NCI-H510A (cell line): Measurements from ENCODE around the gene TTC39A.

ENCODE experiments used
- DNase-seq: peaks from one replicate; lab custom pipeline; 2025; lab: John Stamatoyannopoulos, UW

The TTC39A gene

DNA sequence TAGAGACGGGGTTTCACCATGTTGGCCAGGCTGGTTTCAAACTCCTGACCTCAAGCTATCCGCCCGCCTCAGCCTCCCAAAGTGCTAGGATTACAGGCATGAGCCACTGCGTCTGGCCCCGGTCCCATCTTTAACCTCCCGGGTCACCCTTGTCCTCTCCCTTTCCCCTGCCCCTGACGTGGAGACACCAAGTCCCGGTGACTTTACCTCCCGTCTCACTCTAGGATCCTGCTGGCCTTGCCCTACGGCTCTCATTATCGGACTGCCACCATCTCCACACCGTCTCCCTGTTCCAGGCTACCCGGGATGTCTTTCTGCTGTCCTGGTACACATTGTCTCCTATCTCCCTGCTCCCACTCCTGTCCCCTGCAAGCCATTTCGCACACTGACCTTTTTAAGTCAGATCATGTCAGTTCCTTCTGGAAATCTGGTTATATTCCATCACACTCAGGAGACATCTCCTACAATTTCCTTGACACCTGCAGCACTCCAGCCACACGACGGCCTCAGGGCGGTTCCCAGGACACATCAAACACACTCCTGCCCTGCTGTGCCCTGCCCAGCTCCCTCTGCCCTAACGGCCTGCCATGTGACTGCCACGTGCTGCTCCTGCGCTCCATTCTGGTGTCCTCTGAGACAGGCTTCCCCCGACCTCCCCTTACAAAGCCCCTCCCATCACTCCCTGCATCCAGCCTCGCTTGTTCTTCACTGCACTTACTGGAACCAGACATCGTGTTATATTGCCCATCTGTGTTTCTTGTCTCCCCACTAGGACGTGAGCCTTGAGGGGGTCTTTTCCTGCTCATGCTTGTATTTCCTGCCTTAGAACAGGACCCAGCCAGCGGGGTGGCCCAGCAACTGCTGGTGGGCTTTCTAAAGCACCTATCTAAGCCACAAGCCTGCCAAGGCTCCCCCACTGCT is 32.7 kb downstream of the TTC39A start:
- no peak for DNase-seq

DNA sequence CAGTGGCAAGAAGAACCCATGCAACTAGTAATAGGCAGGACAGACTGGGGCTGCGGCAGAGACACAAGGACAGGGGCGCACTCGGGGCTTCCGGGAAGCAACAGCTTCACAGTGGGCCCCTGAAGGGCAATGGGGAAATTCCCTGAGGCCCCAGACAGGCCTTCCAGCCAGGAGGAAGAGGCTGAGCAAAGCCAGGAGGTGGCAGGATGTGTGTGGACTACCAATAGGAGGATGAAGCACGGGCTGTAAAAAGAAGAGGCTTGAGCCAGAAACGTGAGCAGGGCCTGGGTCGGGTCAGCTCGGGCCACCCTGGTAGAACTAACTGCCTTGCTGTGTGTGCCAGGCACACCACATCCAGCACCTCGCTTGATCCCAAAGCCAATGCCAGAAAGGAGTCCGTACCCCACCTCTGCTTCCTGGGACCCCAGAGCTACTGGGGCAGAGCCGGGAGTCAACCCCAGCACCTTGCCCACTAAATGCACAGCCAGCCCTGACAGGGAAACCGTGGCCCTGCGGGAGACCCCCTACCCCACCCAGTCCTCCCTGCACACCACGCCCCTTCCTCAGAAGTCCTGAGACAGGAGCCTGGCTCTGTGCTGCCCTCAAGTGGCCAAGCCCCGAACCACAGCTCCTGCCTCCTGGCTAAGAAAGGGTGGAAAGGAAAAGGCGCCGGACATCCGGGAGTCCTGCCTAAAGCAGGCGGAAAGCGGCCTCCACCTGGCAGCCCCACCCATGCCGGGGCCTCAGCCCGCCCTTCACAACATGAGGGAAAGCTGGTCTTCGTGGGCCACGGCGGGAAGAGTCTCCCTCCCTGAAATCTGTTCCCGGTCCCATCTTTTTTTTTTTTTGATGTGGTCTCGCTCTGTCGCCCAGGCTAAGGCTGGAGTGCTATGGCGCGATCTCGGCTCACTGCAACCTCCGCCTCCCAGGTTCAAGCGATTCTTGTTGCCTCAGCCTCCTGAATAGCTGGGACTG is 33.7 kb downstream of the TTC39A start:
- peak; percentile 71 for DNase-seq

DNA sequence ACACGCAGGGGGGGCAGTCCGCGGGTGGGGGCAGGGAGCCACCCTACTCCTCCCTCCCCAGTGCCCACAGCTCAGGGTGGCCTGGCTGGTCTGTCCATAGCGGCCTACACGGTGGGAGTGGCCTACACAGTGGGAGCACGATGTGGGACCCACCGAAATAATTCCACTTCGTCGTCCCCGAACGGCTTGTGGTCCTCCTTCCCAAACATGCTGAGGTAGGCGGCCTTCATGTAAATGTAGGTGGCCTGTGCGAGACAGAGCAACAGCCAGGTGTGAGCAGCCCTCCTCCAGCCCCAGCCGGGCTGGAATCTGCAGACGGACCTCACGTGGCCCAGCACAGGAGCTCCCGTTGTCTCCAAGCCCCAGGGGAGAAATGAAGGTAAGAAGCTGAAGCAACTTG is 34.4 kb downstream of the TTC39A start:
- no peak for DNase-seq

DNA sequence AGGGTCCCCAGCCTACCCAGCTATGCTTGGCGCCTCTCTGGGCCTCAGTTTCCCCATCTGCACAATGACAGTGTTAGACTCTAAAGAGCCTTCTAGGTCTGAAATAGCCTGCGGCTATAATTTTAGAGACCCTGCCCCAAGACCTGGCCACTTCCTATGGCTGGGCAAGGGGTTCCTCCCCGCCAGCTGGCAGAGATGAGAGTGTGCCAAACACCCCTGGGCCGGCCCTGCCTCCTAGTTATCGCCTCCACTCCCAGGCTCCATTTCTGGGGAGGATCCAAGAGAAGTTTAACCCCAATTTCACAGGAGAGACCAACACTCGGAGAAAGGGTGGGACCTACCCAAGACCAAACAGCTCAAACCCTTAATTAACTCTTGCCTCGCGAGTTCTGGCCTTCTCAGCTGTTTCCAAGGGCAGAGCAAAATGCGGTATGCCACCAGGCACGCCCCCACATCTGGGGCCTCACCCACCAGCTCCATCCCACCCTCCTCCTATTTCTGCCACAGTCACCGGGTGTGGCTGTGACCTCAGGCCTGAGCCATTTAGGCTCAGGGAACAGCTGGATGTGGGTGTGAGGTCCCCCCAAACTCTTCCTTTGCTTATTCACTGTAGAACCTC is 35.7 kb downstream of the TTC39A start:
- DNase-seq = no peak

DNA sequence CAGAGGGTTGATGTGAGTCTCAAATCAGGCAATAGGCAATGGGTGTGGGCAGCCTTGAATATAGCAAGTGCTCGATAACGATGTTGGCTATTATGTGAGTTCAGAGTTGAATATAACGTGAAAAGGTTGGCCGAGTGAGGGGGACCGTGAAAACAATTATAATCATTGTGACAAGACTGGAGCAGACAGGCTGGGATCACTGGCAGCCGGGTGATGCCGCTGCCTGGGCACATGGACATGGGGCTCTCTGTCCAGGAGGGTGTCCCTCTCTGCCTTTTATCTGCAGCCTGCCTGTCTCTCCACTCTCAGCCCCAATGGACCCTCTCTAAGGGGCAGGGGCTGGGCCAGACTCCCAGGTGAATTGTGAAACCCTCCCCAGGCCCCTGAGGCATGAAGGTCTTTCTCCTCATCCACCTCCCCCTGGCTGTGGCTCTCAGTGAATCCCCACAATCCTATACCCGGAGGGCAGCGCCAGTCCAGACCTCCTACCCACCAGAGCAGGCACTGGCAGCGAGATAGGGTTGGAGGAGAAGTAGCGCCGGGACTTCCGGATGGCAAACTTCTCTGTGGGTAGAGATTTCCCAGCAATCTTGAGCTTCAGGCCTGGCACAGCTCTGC is 36.4 kb downstream of the TTC39A start:
- DNase-seq = no peak

DNA sequence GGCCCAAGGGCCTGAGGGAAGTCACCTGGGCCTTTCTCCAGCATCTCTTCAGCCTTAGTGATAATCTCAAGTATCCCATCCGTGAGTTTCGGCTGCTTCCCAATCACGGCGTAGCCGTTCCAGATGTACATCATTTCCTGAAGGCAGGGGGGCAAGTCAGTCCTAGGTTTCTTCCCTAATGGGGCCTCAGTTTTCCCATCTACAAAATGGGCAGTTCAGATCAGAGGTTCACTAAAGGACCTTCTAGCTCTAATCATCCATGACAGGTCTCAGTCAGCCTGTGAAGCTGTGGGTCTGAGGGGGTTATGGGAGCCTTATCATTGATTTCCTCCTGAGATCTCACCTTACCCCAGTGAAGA is 39.9 kb downstream of the TTC39A start:
- no peak for DNase-seq

DNA sequence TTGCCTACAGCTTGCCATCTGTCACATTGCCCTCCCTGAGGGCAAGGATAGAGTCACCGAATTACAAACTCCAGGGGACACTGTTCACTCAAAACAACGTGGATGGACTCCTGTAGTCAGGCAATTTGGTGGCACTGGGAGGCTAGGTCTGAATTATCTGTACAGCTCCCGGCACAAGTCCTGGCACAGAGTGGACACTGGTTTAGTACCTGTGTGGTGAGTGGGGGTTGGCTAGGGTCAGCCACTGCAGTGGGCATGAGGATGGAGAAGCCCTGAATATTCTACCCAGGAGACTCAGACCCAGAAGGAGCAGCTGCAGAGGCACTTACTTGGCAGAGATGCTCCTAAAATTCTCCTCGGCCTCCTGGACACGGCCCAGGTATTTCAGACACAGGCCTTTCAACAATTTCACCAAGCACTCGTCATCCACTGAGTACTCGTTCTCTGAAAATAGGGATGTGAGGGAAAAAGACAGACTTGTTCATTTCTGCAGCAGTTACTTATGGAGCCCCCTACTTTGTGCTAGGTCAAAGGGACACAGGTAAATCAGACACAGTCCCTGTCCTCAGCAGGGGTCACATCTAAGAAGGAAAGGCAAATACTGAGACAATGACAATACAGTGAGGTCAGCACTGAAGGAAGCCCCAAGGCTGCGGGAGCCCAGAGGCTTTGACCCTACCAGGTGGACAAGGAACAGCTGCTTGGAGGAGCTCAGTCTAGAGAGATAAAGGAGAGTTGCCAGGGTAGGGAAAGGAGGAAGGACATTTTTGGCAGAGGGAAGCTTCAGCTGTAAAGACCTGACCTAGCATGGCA is 40.5 kb downstream of the TTC39A start:
- DNase-seq = no peak

DNA sequence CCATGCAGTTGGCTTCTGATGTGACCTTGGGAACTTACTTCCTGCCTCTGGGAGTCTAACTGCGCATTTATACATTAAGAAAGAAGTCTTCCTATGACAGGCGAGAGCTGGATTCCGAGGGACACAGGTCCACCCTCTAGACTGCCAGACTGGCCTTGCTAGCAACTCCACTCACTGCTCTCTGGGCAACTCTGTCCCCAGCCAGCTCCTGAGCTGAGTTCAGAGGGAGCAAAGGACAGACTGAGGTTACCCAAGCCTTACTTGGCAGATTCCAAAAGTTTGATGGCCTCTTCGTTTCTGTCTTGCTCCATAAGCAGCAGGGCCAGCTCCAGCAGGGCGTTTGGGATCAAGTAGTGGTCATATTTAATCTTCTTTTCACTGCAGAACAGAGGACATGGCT is 41.8 kb downstream of the TTC39A start:
- no peak for DNase-seq

DNA sequence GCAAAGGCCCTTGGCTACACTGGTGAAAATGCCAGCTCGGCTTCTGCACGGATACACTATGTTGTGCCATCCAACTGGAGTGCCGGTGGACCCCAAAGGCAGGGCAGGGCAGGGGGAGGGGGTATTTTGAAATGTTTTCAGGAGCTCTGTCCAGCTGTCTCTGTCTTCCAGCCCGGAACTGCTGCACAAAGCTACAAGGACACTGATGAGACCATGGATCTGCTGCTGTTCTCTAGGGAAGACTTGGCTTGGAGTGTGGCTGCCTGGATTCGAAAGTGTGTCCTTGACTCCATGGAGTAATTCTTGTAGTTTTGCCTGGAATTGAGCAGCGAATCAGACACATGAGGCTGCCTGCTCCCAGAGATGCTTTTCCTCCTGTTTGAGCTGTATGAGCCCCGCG is 42.4 kb downstream of the TTC39A start:
- DNase-seq = no peak

DNA sequence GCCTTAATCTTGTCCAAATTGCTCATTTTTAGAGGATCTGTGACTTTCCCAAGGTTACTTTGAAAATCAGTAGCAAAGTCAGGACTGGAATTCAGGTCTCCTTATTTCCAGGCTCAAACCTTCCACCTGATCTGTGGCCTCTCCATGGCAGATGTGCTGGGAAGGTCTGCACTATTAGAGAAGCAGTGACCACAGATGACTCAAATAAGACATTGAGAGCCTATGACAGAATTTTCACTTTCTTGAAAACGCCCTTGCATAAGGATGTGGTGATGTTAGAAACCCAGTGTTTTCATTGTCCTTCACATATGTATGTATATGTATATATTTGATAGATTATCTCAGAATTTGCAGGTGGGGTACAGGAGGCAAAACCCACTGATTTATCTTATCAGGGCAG is 45.3 kb downstream of the TTC39A start:
- no peak for DNase-seq

DNA sequence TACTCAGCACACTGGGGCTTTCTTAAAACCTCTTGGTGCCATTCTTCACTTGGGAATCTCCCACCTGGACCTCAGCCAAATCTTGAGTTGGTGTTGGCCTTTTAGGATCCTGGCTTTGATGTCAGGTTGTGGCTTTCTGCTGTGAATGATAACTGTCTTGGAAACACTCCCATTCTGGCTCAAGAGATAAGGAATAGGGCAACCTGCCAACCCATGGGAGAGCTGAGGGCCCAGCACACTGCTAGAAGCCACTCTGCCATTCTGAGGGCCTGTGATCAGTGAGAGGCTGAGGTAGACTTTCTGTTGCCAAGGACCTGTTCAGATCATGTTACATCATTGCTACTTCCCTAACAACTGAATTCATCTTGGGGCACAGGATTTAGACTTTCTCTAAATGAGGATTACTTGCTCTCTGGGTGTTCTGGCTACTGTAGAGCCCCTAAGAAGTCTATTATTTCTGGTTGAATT is 45.8 kb downstream of the TTC39A start:
- no peak for DNase-seq

DNA sequence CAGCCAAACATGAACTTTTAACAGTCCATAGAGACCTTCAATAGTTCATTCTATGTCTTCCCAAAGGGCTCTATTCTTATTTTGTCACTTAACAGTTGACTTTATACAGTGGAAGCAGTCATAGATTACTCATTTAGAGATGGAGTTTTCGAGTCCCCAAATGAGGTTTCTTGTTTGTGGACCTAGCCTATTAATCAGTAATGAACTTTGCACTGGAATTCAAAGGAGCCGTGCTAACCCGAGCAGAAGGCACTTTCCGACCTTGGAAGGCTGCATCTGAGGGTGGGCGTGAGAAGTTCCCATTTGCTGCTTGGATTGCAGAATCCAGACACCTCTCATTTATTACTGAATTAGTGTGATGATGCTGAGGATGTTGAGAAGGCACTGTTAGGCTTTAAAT is 46.4 kb downstream of the TTC39A start:
- DNase-seq = no peak

DNA sequence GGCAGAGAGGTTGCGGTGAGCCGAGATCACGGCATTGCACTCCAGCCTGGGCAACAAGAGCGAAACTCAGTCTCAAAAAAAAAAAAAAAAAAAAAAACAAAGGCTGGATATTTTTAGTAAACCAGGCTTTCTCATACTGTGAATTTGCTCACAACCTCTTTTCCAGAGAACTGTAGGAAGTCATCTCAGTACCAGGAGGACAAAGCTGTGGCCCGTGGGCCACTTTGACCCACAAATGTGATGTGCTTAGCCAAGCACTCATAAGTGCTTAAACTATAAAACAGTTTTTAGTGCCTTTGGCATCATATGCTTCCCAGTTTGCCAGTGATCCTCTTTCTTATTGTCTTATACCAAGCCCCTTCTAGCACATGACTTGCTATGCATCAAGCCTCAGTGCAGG is 47.8 kb downstream of the TTC39A start:
- no peak for DNase-seq

DNA sequence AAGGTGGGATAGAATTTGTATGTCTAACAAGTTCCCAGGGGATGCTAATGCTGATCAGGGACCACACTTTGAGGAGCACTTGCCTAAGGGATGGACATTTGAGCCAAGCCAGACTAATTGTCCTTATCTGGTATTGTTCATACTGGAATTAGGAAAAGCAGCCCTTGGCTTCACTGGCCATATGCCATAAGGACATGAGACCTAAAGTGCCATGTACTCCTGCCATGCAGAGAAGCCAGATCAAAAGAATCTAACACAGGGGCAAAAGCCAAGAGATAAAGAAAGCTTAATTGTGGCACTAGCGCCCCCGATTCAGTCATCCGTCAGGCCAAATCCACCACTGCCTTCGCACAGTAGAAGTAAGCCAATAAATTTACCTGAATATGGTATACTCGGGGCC is 48.6 kb downstream of the TTC39A start:
- no peak for DNase-seq

DNA sequence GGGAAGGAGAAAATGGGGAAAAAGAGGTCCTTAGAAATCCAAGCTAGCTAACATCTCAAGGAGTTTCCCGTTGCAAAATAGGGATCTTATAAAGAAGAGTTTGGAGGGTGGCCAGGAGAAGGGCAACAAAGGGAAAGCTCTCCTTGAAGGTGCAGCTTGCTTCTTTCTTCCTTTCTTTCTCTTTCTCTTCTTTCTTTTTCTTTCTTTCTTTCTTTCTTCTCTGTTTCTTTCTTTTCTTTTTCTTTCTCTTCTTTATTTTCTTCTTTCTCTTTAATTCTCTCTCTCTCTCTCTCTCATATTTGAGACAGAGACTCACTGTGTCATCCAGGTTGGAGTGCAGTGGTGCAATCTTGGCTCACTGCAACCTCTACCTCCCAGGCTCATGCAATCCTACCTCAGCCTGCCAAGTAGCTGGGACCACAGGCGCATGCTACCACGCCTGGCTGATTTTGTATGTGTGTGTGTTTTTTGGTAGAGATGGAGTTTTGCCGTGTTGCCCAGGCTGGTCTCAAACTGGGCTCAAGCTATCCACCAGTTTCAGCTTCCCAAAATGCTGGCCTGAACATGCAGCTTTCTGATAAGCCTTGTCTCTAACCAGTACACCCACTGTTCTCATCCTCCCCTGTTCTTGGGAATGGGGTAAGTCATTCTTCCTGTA is 49.9 kb downstream of the TTC39A start:
- no peak for DNase-seq

DNA sequence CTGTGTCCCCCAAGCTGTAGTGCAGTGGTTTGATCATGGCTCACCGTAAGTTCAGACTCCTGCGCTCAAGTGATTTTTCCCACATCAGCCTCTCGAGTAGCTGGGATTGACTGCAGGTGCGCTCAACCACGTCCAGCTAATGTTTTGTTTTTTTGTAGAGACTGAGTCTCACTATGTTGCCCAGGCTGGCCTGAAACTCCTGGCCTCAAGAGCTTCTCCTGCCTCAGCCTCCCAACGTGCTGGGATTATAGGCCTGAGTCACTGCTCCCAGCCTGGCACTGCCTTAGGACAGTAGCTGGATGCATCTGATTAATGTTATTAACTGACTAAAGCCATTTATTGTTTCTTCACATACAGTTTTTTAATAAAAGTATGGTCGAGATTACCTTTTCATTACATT is 54.1 kb downstream of the TTC39A start:
- DNase-seq = no peak

DNA sequence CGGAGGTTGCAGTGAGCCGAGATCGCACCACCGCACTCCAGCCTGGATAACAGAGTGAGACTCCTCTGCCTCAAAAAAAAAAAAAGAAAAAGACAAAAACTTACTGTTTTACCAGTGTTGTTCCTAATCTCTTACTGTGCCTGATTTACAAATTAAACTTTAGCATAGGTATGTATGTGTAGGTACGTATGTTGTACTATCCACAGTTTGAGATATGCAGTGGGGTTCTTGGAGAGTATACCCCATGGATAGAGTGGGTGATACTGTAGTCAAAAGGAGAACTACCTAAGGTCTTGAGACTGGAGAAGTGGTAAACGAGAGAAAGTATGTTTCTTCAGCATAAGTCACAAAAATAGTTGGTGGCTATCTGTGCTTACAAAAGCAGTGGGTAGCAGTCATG is 55.7 kb downstream of the TTC39A start:
- no peak for DNase-seq

DNA sequence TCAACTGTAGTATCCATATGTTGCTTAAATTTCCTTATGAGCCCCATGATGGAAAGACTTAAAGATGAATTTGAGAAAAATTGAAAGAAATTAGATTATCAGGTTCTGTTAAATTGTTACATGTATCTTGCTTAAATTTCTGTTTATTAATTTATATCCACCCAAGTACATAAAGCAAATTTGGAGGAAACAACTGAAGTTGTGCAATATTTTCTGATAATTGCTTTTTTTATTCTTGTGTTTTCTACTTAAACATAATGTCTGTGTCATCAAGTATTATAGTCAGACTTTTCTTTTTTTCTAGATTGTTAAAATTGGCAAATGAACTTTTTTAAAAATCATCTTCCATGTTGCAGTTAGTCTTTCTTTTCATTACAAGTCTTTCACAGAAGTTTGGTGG is 57.4 kb downstream of the TTC39A start:
- no peak for DNase-seq

DNA sequence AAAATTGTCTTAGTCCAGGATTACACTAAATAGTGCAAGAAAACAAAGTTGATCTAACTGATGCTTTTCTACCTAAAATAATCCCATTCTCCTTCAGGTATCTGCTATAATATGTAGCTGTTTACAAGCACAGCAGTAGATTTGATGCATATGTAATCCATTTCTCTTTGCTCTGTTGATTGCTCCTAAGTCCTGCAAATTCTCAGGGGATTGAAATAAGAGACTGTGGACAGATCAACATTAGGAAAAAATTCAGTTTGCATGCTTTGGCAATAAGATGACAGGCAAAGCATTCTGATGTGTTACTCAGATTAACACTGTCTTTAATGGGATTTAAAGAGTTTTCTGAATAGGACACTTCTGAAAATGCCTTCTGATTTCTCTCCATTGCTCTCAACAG is 59.6 kb downstream of the TTC39A start:
- no peak for DNase-seq

DNA sequence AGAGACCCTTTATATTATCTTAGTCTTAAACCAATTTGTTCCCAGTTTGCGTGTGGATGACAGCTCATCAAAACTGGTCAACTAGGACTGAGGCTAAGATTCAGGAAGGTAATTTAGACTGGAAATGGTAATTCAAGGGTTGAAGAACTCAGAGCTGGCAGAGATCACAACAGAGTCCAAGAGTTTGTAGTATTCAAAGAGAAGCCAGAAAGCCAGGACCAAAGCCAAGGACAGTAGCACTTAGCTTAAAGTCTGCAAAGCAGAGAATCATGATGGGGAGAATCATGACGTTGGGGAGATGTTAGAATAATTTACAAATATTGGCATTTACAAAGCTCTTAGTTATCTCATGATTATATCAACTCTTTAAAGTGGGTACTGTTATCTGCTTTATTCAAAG is 61.7 kb downstream of the TTC39A start:
- no peak for DNase-seq

DNA sequence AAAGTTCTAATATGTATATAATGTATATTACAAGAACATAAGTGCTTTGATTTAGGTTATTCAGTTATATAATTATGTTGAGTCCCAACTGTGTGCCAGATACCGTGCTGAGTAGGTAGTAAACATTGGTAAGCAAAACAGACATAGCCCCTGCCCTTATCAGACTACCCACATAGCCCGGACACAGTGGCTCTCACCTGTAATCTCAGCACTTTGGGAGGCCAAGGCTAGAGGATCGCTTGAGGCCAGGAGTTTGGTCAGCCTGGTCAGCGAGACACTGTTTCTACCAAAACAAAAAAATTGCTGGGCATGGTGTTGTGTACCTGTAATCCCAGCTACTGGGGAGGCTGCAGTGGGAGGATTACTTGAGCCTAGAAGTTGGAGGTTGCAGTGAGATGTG is 63.6 kb downstream of the TTC39A start:
- no peak for DNase-seq
